Adrenal gland (tissue), 5 donors: Measurements from ENCODE around the gene CDC25C.

Source experiments
- CTCF ChIP-seq, 6 experiments: fragments of 450-650 bp in 4 of 6; fragments of 200-600 bp in 2 of 6; sonication (generic) in 1 of 6; IDR thresholded peaks; 1 replicate in 5 of 6; 2 replicates in 1 of 6; pipeline versions ENCODE4 v1.5.1 to v1.8.0; 2016 to 2021; ENCODE audit warnings: antibody characterized with exemption in 6 of 6, mild to moderate bottlenecking in 2 of 6, moderate library complexity in 1 of 6
- POLR2A ChIP-seq, 2 donors: fragments of 450-650 bp; IDR thresholded peaks; one replicate each; pipeline ENCODE4 v1.6.1; 2017; ENCODE audit warnings: antibody characterized with exemption in 2 of 2, mild to moderate bottlenecking in 2 of 2, moderate library complexity in 1 of 2
- donor health status: DM: no; HTN: no; CAD: no.

GRCh38 chr5:138353560-138354080 lies 22.0 kb upstream of the CDC25C start:
- TF ChIP-seq CTCF (IDR thresholded peaks at IDR 0.05) (no peak), POLR2A (IDR thresholded peaks at IDR 0.05) (no peak)
